Activated CD8-positive, alpha-beta memory T cell treated with anti-CD3 and anti-CD28 coated beads for 24 hours (primary cell): ENCODE data around the gene SORCS2.

Experiments
- DNase-seq: peaks from one replicate; pipeline ENCODE4 v3.0.0-alpha.2; 2020

Gene SORCS2

GRCh38 chr4:7330031-7330596, 137.8 kb downstream of the SORCS2 start:
- no peak for DNase-seq

GRCh38 chr4:7330811-7331681, 138.7 kb downstream of the SORCS2 start:
- DNase-seq, result no peak

DNA sequence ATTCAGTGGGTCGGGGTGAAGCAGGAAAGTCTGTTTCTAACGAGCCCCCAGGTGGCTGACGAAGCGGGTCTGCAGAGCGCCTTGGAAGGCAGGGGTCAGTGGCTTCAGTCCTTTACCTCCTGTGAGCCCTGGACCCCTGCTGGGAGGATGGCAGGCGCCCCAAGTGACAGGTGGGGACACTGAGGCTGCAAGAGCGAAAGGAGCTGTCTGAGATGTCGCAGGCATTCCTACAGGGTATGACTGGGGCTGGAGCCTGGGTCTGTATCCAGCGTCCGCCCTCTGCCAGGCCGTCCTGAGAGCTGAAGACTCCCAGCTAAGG, 139.3 kb downstream of the SORCS2 start:
- no peak for DNase-seq

- no peak for DNase-seq
Measured at GRCh38 chr4:7332216-7333023, 140.1 kb downstream of the SORCS2 start.

GRCh38 chr4:7333024-7333780, 140.9 kb downstream of the SORCS2 start:
- DNase-seq, result no peak

GRCh38 chr4:7333801-7334421, 141.6 kb downstream of the SORCS2 start:
- DNase-seq, result no peak

GRCh38 chr4:7334521-7335275, 142.4 kb downstream of the SORCS2 start:
- no peak for DNase-seq

DNA sequence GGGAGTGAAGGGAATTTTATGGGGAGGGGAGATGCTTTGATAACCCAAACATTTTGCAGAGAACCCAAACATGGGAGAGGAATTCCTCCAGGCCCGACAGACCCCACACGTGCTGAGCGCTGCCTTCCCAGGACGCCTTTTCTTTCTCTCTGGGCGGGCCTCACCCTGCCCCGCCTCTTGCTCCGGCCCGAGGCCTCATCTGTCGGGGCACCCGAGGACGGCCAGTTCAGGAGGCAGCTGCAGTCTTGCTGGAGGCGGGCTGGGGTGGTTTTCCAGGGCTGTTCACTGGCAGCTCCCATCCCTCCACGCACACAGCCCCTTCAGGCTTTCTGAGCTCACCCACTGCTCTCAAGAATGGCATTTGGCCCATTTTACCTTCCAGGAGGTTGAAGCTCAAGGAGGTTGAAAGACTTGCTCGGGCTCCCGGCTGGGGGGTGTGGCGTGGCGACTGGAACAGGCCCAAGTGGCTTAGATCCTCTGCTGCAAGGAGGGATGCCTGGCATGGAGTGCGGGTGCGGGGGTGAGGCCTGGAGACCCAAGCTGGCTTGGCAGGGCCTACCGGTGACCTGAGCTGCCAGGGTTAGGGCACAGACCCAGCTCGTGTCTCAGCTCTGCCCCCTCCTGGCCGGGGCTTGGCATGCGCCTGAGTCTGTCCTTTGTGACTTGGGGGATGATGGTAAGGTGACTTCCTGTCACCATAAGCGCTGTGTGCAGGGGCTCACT, 143.2 kb downstream of the SORCS2 start:
- DNase-seq, result peak; percentile 79

DNA sequence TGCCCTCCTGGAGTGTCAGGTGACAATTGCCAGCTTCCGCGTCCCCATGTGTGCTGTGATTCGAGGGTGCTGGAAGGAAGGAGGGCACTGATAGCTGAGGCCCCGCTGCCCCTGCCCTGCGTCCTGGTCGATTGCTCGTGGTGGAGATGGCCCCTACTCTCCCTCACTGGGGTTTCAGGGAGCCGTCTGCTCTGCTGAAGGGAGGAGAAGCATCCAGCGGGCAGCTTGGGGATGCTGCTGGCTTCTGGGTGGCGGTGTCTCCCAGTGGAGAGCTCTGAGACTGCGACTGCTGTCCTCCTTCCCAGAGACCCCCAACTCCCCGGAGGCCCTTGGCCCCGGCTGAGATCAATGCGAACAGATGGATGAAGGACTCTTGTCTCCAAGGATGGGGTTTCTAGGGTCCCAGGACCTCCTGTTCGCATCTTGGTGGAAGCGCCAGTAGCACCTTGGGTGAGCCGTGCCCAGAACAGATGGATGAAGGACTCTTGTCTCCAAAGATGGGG, 143.8 kb downstream of the SORCS2 start:
- DNase-seq, result no peak

DNA sequence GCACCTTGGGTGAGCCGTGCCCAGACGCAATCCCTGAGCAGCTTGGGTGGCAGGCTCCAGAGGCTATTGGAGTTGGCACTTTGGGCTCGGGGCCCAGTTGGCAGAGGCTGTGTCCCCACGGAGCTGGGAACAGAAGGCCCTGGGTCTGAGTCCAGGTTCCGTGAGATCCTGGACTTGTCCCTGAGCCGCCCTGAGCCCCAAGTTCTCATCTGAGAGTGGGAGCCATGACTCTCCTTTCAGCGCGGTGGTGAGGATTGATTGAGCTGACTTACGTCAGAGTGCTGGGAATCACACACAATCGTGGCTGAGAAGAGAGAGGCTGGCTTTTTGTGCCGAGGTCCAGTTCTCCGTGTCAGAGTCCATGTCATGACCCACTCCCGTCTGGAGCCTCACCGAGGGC, 144.4 kb downstream of the SORCS2 start:
- DNase-seq, result no peak

GRCh38 chr4:7337196-7338058, 145.1 kb downstream of the SORCS2 start:
- no peak for DNase-seq

DNA sequence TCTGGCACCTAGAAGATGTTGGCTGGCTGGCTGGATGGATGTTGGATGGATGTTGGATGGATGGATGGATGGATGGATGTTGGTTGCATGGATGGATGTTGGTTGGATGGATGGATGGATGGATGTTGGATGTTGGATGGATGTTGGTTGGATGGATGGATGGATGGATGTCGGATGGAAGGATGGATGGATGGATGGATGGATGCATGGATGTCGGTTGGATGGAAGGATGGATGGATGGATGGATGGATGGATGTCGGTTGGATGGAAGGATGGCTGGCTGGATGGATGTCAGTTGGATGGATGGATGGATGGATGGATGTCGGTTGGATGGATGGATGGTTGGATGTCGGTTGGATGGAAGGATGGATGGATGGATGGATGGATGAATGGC, 145.7 kb downstream of the SORCS2 start:
- DNase-seq, result no peak

- DNase-seq, result no peak
Measured at GRCh38 chr4:7338876-7339623, 146.7 kb downstream of the SORCS2 start.

- no peak for DNase-seq
Measured at GRCh38 chr4:7339751-7340552, 147.6 kb downstream of the SORCS2 start.

DNA sequence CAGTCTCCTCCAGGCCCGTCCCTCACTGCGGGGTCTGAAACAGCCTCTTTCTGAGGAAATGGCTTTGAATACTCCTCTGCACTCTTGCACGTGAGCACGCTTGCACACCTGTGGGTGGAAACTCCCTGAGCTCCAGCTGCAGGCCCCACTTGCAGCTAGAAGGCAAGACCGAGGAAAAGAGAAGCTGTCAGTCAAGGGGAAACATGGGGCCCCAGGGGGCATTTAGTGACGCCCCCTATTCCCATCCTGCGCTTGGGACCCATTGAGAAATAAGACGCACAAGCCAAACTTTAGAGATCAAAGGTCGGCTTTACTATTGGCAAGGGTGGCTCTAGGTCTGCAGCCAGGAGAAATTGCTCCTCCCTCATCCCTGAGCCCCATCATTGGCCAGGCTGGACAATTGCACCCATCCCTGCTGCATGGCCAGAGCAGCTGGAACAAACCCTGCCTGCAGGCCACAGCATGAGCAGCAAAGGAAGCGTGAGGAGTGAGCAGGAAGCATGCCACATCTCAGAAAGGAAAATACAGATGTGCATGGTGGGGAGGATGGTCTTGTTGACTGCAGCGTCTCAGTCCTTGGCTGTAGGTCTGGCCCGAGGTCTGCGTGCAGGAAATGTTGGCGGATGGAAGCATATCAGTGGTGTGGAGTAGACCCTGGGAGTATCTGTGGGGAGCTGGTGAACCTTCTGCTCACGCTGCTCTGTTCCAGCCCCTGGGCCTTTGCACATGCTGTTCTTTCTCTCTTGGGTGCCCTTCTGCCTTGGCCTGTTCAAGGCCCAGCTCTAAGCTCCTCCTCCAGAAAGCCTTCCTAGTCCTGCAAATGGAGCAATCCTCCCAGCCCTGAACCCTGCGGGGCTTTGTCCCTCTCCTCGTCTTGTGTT, 148.5 kb downstream of the SORCS2 start:
- DNase-seq, result no peak

DNA sequence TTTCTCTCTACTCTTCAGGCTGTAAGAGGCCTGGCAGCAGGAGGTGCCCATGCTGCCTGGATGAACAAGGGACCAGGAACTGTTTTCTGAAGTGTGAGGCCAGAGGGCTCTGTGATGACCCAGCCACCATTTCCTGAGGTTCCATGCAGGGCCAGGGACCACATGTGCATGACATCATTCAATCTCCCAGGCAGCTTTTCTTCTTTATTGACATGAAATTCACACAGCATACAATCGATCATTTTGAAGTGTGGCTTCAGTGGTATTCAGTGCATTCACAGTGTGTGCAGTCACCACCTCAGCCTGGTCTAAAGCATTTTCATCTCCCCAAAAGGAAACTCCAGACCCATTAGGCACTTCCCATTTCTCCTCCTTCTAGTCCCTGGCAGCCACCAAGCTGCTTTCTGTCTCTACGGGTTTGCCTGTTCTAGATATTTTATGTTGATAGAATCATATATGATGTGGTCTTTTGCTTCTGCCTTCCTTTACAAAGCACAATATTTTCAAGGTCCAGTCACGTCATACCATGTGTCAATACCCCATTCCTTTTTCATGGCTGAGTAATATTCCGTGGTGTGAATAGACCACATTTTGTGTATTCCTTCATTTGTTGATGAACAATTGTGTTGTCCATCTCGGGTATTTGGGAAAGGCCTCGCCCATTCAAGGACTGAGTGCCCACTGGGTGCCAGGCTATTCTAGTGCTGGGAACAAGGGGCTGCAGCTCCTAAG, 149.3 kb downstream of the SORCS2 start:
- DNase-seq, result no peak
